Osteoblast (primary cell): ENCODE data around the gene IGFL1. TPM values are rescaled to one million over a fixed set of nuclear protein-coding genes. Genes with fewer than 3 reads are reported as not detected.
"Not testable (repeated sequence)": the region's sequence is repeated elsewhere in the genome, so short reads cannot be mapped to it uniquely, and the experiment has no call there.

Source experiments
- DNase-seq: peaks from one replicate; pipeline ENCODE4 v3.0.0; 2011; ENCODE audit warnings: low spot score, mixed read lengths; ENCODE audit not compliant: insufficient read length; ENCODE audit errors: missing footprints
- H2AFZ ChIP-seq: 2 replicates; pipeline ENCODE4 v1.6.0; 2011; ENCODE audit warnings: mild to moderate bottlenecking, low read length
- H3K27ac ChIP-seq: 2 replicates; pipeline ENCODE4 v1.5.1; 2011; ENCODE audit warnings: mild to moderate bottlenecking, low read depth, low read length, moderate library complexity
- H3K27me3 ChIP-seq: 2 replicates; pipeline ENCODE4 v1.6.0; 2012; ENCODE audit warnings: mild to moderate bottlenecking, control low read depth, inconsistent platforms, low read length, moderate library complexity; ENCODE audit not compliant: insufficient read depth
- H3K36me3 ChIP-seq: 2 replicates; pipeline ENCODE4 v1.5.1; 2011; ENCODE audit warnings: mild to moderate bottlenecking, low read length, control low read depth, moderate library complexity; ENCODE audit not compliant: insufficient read depth
- H3K4me1 ChIP-seq: 2 replicates; pipeline ENCODE4 v1.5.1; 2011; ENCODE audit warnings: mild to moderate bottlenecking, low read length, control low read depth, moderate library complexity; ENCODE audit not compliant: insufficient read depth
- H3K4me2 ChIP-seq: 2 replicates; pipeline ENCODE4 v1.6.0; 2011; ENCODE audit warnings: mild to moderate bottlenecking, low read length; ENCODE audit not compliant: insufficient read depth
- H3K4me3 ChIP-seq: fragments of 200-600 bp; sonication (generic); 3 replicates; pipeline ENCODE4 v1.5.1; 2012; ENCODE audit warnings: mild to moderate bottlenecking, low read length, inconsistent platforms; ENCODE audit not compliant: insufficient read depth
- H3K79me2 ChIP-seq: 2 replicates; pipeline ENCODE4 v1.6.0; 2012; ENCODE audit warnings: mild to moderate bottlenecking, low read length, control low read depth, inconsistent platforms; ENCODE audit not compliant: insufficient read depth
- H3K9me3 ChIP-seq: 2 replicates; pipeline ENCODE4 v1.5.1; 2011; ENCODE audit warnings: low read depth, low read length, control low read depth
- H4K20me1 ChIP-seq: 2 replicates; pipeline ENCODE4 v1.6.0; 2012; ENCODE audit warnings: mild to moderate bottlenecking, low read length, control low read depth; ENCODE audit not compliant: insufficient read depth
- total RNA-seq: library from RNA; depleted of rRNA; stranded (reverse); fragments of >200 nt; gene quantifications from 2 replicates; pipeline ENCODE4 v1.2.3, GENCODE V29; 2012
- TF ChIP-seq, protein P1 (sequence below): IDR thresholded peaks from 2 replicates; pipeline ENCODE4 v1.5.1; 2011; ENCODE audit warnings: mild to moderate bottlenecking, low read depth, low read length, moderate library complexity; ENCODE audit errors: extremely low read depth

Gene IGFL1
- total RNA-seq, 1 donor: not detected

DNA sequence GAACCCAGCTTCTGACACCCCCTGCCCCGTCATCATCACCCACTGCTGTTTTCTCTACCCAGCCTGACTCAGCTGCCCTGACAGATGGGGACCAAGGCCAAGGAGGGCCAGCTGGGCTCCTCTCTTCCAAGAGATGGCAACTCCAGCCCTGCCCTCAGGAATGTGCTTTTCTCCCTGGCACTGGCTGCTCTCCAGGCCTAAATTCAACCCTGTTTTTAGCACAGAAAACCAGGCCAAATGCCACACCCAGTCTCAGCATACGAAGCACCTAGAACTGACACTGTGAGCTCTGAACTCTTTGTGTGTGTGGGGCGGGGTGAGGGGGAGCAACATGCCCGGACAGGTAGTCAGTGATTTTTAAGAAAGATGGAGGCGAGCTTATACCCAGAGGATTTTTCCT is 23.4 kb upstream of the IGFL1 start:
- no peak overlapping the region for H3K4me3 ChIP-seq
- H4K20me1 ChIP-seq: no peaks in the 10 kb centered on the region
- H3K4me1 ChIP-seq: no peaks in the 10 kb centered on the region
- H3K9me3 ChIP-seq: peaks cover 4% of the 10 kb centered on the region
- H3K36me3 ChIP-seq: no peaks in the 10 kb centered on the region
- H3K4me2 ChIP-seq: no peak overlapping the region
- peaks cover 56% of the 10 kb centered on the region for H3K27me3 ChIP-seq
- TF ChIP-seq, protein P1, sequence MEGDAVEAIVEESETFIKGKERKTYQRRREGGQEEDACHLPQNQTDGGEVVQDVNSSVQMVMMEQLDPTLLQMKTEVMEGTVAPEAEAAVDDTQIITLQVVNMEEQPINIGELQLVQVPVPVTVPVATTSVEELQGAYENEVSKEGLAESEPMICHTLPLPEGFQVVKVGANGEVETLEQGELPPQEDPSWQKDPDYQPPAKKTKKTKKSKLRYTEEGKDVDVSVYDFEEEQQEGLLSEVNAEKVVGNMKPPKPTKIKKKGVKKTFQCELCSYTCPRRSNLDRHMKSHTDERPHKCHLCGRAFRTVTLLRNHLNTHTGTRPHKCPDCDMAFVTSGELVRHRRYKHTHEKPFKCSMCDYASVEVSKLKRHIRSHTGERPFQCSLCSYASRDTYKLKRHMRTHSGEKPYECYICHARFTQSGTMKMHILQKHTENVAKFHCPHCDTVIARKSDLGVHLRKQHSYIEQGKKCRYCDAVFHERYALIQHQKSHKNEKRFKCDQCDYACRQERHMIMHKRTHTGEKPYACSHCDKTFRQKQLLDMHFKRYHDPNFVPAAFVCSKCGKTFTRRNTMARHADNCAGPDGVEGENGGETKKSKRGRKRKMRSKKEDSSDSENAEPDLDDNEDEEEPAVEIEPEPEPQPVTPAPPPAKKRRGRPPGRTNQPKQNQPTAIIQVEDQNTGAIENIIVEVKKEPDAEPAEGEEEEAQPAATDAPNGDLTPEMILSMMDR: no peak
- DNase-seq: no peak
- no peak overlapping the region for H3K27ac ChIP-seq
- no peak overlapping the region for H2AFZ ChIP-seq
- no peaks in the 10 kb centered on the region for H3K79me2 ChIP-seq

GRCh38 chr19:46206682-46207081 is 22.9 kb upstream of the IGFL1 start:
- Histone ChIP-seq H3K36me3 (no peaks in the 10 kb centered on the region), H3K4me2 (no peak overlapping the region), H3K79me2 (no peaks in the 10 kb centered on the region), H3K27ac (no peak overlapping the region), H3K4me3 (no peak overlapping the region), H2AFZ (no peak overlapping the region), H3K4me1 (no peaks in the 10 kb centered on the region), H3K9me3 (peaks cover 4% of the 10 kb centered on the region), H4K20me1 (no peaks in the 10 kb centered on the region), H3K27me3 (peaks cover 55% of the 10 kb centered on the region)
- no peak for DNase-seq
- TF ChIP-seq, protein P1: no peak

DNA sequence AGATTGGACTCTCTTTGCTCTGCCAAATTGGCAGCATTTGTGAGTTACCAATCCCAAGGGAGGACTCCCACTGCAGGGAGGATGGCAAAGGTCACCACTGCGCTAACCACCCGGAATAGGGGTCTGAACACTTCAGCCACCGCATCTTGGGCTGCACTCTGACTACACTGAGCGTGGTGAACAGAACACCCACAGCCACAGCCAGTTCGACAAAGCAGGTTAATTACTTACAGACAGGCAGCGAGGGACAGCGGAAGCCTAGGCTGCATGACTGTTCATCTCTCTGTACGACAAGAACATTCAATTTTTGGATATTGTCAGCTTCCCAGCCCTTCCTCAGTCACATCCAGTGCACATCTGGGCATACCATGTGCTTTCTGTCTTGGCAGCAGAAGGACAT is 21.7 kb upstream of the IGFL1 start:
- not testable (repeated sequence) for H2AFZ ChIP-seq, DNase-seq, H3K4me3 ChIP-seq, H3K9me3 ChIP-seq, H4K20me1 ChIP-seq, H3K79me2 ChIP-seq, H3K4me2 ChIP-seq, H3K36me3 ChIP-seq, H3K27ac ChIP-seq, H3K4me1 ChIP-seq
- H3K27me3 ChIP-seq: peaks cover 60% of the 10 kb centered on the region

DNA sequence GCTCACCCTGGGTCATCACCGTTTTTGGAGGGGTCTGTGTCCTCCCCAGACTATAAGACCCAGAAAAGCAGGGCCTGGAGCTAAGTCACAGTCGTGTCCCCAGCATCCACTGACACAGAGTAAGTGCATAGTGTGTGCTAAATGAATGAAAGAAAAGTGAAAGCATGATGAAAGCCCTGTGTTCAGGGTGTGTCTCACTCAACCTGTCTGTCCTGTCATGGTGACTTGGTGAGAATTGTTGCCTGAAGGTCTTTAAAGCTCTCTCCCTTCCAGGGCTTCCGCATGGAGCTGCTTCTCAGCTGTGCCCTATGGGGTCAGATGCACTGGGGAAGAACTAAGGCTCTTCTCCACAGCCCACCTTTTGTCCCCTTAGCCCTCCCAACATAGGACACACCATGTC is 20.5 kb upstream of the IGFL1 start:
- Histone ChIP-seq H4K20me1 (no peaks in the 10 kb centered on the region), H3K27ac (no peak overlapping the region), H3K4me1 (no peaks in the 10 kb centered on the region), H3K79me2 (no peaks in the 10 kb centered on the region), H3K36me3 (no peaks in the 10 kb centered on the region), H2AFZ (no peak overlapping the region), H3K9me3 (peaks cover 1% of the 10 kb centered on the region), H3K4me3 (no peak overlapping the region), H3K4me2 (no peak overlapping the region), H3K27me3 (peaks cover 63% of the 10 kb centered on the region)
- DNase-seq: no peak
- TF ChIP-seq, protein P1: no peak
